ENCODE results near the gene FYCO1. TPM values are rescaled to one million over a fixed set of nuclear protein-coding genes. Genes with fewer than 3 reads are reported as not detected.

Gene FYCO1
- total and polyA plus RNA-seq, 2 of the 8 experiments (the other 6 are each of a cell fraction or from before 2014, with no cell fraction given) = 4.8 to 10.8 TPM

- H2BK12ac ChIP-seq (ENCODE audit: low read depth, low read length) = no peak overlapping the region
These were observed 19.2 kb downstream of the FYCO1 start for GRCh38 chr3:45976191-45977091.

More at GRCh38 chr3:45976191-45977091, 19.2 kb downstream of the FYCO1 start:
- FAIRE-seq = no peak
- TF ChIP-seq RNF2 (IDR thresholded peaks at IDR 0.05; ENCODE audit: borderline replicate concordance, low read depth, low read length, missing control alignments, poor library complexity, severe bottlenecking) = no peak
- TF ChIP-seq SIN3A (conservative IDR thresholded peaks at IDR 0.05 in 1 of 2, IDR thresholded peaks at IDR 0.05 in 1 of 2; ENCODE audit: low read depth in 1 of 2, low read length in 2 of 2) = no peak
- no peak for TF ChIP-seq HDAC6 (IDR thresholded peaks at IDR 0.05; ENCODE audit: low read depth, low read length)
- no peak for TF ChIP-seq GTF2F1 (IDR thresholded peaks at IDR 0.05; ENCODE audit: borderline replicate concordance, low read depth, low read length)
- no peak for TF ChIP-seq SUZ12 (IDR thresholded peaks at IDR 0.05; ENCODE audit: low read length)
- TF ChIP-seq BRCA1 (IDR thresholded peaks at IDR 0.05; ENCODE audit: low read depth, low read length) = no peak
- no peak for TF ChIP-seq SIX5 (IDR thresholded peaks at IDR 0.05; ENCODE audit: low read depth, low read length)
- TF ChIP-seq EGR1 (IDR thresholded peaks at IDR 0.05; ENCODE audit: borderline replicate concordance, low read depth, low read length) = no peak
- TF ChIP-seq ASH2L (IDR thresholded peaks at IDR 0.05; ENCODE audit: low read length) = no peak
- Histone ChIP-seq H2AK5ac (ENCODE audit: low read depth, low read length) (no peak overlapping the region), H4K20me1 (replicated peaks in 1 of 2; ENCODE audit: control insufficient read depth in 1 of 2, insufficient read depth in 2 of 2, low read length in 2 of 2) (no peaks in the 10 kb centered on the region), H4K5ac (ENCODE audit: insufficient read length, low read depth, low read length) (no peak overlapping the region), H2BK120ac (replicated peaks; ENCODE audit: low read depth, low read length) (no peak overlapping the region), H3K79me2 (ENCODE audit: control insufficient read depth in 1 of 2, insufficient read depth in 2 of 2, low read length in 2 of 2) (no peaks in the 10 kb centered on the region), H2AFZ (ENCODE audit: low read length) (no peak overlapping the region), H2BK15ac (ENCODE audit: low read length) (no peak overlapping the region), H3K27ac (ENCODE audit: low read depth, low read length) (no peak overlapping the region), H3K4me2 (ENCODE audit: insufficient read depth in 1 of 2, low read depth in 2 of 2, low read length in 2 of 2) (no peak overlapping the region), H3K56ac (replicated peaks; ENCODE audit: insufficient read length, low read depth, low read length) (no peak overlapping the region), H3K79me1 (ENCODE audit: low read depth, low read length) (no peaks in the 10 kb centered on the region), H3K4me1 (replicated peaks in 1 of 4; ENCODE audit: control insufficient read depth in 3 of 4, insufficient read depth in 4 of 4, low read length in 3 of 4) (no peaks in the 10 kb centered on the region), H2BK20ac (ENCODE audit: low read length) (no peak overlapping the region), H3K27me3 (replicated peaks in 1 of 4; ENCODE audit: control insufficient read depth in 3 of 4, extremely low read depth in 1 of 4, insufficient read depth in 3 of 4, low read length in 3 of 4) (no peaks in the 10 kb centered on the region), H3K4ac (replicated peaks; ENCODE audit: insufficient read length, low read depth, low read length) (no peak overlapping the region), H4K8ac (ENCODE audit: extremely low read depth, insufficient read depth, low read length) (no peak overlapping the region), H3K23ac (ENCODE audit: insufficient read length) (no peak overlapping the region), H3K4me3 (ENCODE audit: extremely low read depth in 1 of 4, insufficient read depth in 2 of 4, low read depth in 3 of 4, low read length in 4 of 4) (no peak overlapping the region), H4K91ac (replicated peaks; ENCODE audit: insufficient read length, low read length) (no peak overlapping the region), H3K36me3 (ENCODE audit: control insufficient read depth in 2 of 4, insufficient read depth in 4 of 4, low read length in 3 of 4) (peaks cover 14 to 57% (median 40%) of the 10 kb centered on the region in 4 experiments), H3K9ac (replicated peaks in 1 of 4; ENCODE audit: extremely low read depth in 1 of 4, low read depth in 3 of 4, low read length in 3 of 4) (no peak overlapping the region), H3K14ac (ENCODE audit: insufficient read length) (no peak overlapping the region), H3K9me3 (ENCODE audit: insufficient read depth in 2 of 2, low read depth in 1 of 2, low read length in 1 of 2) (no peaks in the 10 kb centered on the region), H2BK5ac (ENCODE audit: low read depth, low read length) (no peak overlapping the region), H3K18ac (ENCODE audit: extremely low read depth, low read length) (no peak overlapping the region), H3K23me2 (ENCODE audit: low read depth, low read length) (no peaks in the 10 kb centered on the region)
- DNase-seq (ENCODE audit: low read depth in 1 of 2, low spot score in 2 of 2) = no peak
- POLR2A ChIA-PET (ENCODE audit: partially characterized antibody) = no interaction called here
- WGBS, 2 experiments (ENCODE audit: extremely low coverage in 1 of 2, insufficient coverage in 1 of 2, insufficient read length in 1 of 2, insufficient replicate concordance in 2 of 2, low coverage in 1 of 2, low lambda C conversion rate in 2 of 2, missing lambda C conversion rate in 1 of 2) = 91% methylated on average over 6 of the region's 6 CpGs; no CpG with 5 or more reads in 1 of the 2 experiments
- CTCF ChIA-PET (ENCODE audit: partially characterized antibody) = interaction anchor here (0.9 to 1.4 kb wide), 4 partner anchors 9 to 67 kb away, joined by 3 read pairs; no protein-coding TSS in a partner anchor
